Mononuclear cell (primary cell): ENCODE data around the gene FMO2. TPM values are rescaled to one million over a fixed set of nuclear protein-coding genes. Genes with fewer than 3 reads are reported as not detected.

Source experiments
- H3K27me3 ChIP-seq: 2 replicates; pipeline ENCODE4 v1.6.0; 2011; ENCODE audit warnings: low read length, control low read depth; ENCODE audit not compliant: insufficient read depth
- H3K4me1 ChIP-seq: 2 replicates; pipeline ENCODE4 v1.5.1; 2011; ENCODE audit warnings: mild to moderate bottlenecking, low read length, control low read depth; ENCODE audit not compliant: insufficient read depth
- H3K4me3 ChIP-seq: 2 replicates; pipeline ENCODE4 v1.5.1; 2011; ENCODE audit warnings: mild to moderate bottlenecking, low read length, moderate library complexity
- H3K9me3 ChIP-seq: 2 replicates; pipeline ENCODE4 v1.5.1; 2011; ENCODE audit warnings: low read depth, mild to moderate bottlenecking, control low read depth, low read length
- total RNA-seq: library from RNA; depleted of rRNA; stranded (reverse); fragments of >200 nt; gene quantifications from one replicate; pipeline ENCODE4 v1.2.3, GENCODE V29; 2012

Gene FMO2
- total RNA-seq, 1 donor, result not detected

DNA sequence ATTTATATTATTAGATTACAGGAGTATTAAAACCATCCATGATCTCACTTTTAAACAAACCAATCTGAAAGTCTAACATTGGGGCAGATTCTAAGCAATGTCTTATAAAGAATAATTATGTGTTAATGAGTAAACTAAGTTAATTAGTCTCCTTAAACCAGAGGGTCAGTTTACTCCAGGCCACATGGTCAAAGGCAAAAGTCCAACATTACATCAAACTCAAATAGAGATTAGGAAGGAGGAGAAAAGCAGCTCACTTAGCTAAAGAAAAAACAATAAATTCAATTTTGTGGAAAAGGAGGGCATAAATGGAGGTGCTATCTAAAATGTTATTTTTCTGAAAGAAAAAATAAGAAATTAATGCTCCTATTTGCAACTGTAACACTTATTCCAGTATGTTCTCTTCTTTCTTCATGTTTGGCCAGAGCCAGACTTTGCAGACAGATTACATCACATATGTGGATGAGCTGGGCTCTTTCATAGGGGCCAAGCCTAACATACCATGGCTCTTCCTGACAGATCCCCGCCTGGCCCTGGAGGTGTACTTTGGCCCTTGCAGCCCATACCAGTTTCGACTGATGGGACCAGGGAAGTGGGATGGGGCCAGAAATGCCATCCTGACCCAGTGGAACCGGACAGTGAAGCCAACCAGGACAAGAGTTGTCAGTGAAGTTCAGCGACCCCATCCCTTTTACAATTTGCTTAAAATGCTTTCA lies 24.3 kb upstream of the FMO2 start:
- Histone ChIP-seq H3K4me3 (no peak overlapping the region), H3K9me3 (no peaks in the 10 kb centered on the region), H3K27me3 (no peaks in the 10 kb centered on the region), H3K4me1 (no peaks in the 10 kb centered on the region)

DNA sequence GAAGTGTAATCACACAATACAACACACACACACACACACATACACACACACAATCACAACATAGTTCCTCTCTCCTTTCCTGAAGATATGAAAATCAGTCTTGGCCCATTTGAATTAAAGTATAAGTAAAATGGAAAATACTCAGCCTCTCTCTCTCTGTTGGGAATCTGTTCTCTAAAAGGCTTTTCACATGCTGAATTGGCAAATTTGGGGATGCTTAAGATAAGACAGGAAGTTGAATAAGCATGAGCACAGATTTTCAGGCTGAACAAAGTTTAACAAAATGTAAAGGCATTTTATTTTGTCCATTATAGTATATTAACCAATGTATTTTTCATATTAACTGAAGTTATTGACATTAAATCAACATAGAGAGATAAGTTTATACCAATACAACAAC lies 23.7 kb upstream of the FMO2 start:
- Histone ChIP-seq H3K9me3 (no peaks in the 10 kb centered on the region), H3K4me3 (no peak overlapping the region), H3K4me1 (no peaks in the 10 kb centered on the region), H3K27me3 (no peaks in the 10 kb centered on the region)

DNA sequence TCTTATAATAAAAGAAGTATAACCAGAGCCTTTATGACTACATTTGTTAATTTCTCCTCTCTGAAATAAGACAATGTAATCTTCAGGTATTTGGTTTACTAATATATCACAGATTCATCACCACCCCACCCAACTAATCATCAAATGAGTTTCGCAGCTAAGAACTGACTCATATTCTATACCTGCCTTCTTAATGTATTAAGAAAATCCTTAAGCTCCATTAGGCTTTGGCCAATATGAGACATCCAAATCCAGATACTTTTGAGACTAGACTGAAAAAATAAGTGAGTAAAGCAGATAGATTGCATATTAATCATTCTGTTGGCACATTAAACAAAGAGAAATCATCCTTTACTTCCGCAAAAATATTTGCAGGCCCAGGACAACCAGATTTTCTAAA lies 18.7 kb upstream of the FMO2 start:
- Histone ChIP-seq H3K27me3 (no peaks in the 10 kb centered on the region), H3K4me1 (no peaks in the 10 kb centered on the region), H3K4me3 (no peak overlapping the region), H3K9me3 (no peaks in the 10 kb centered on the region)

DNA sequence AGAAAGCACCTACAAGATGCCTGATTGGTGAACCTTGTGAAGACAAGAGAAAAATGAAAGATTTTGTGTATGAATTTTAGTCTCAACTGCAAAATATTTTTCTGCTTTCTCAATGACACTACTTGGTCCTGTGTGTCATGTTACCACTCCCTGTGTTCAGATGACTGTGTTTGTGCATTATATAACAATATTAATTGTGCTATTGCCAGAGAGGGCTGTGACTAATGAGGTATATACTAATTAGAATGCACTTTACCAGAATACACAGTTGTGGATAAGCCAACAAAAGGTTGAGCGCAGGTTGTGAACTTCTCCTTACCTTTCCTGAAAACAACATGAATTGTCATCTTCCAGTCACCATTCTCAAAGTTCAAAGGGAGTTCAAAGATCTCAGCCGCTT lies 17.3 kb upstream of the FMO2 start:
- no peak overlapping the region for H3K4me3 ChIP-seq
- no peaks in the 10 kb centered on the region for H3K9me3 ChIP-seq
- H3K4me1 ChIP-seq, result no peaks in the 10 kb centered on the region
- no peaks in the 10 kb centered on the region for H3K27me3 ChIP-seq

DNA sequence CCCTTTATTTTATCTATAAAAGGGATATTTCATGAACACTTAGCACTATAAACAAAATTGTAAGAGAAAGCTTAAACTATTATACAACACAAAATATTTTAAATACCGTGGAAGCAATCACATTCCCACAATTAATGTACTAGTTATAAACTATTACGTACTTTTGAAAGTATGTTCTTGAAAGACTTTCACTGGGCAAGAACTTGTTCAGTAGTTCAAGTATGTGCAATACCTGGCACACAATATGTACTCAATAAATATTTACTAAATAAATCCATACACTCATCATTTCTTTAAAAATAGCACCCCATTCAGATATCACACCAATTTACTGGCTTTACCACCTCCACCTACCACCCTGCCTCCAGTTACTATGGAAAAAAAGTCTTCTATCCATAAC lies 12.6 kb upstream of the FMO2 start:
- no peaks in the 10 kb centered on the region for H3K27me3 ChIP-seq
- H3K4me3 ChIP-seq, result no peak overlapping the region
- no peaks in the 10 kb centered on the region for H3K4me1 ChIP-seq
- no peaks in the 10 kb centered on the region for H3K9me3 ChIP-seq

DNA sequence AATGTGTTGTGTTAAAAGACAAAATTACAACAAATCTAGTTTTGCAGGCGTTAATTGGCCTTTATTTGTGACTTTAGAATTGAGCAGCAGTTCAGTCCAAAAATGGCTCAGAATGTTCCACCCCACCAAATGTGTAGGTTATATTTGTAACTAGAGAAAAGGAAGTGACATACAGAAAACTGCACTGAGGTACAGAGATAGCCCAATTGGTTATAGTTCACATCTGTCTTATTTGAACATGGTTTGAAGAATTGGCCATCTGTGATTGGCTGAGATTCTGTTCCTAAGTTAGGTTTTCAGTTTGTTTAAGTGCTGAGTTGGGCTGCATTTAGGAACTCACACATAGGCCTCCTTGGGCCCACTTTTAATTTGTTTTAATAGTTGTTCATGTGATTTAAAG lies 12.0 kb upstream of the FMO2 start:
- Histone ChIP-seq H3K4me1 (no peaks in the 10 kb centered on the region), H3K27me3 (no peaks in the 10 kb centered on the region), H3K4me3 (no peak overlapping the region), H3K9me3 (no peaks in the 10 kb centered on the region)

DNA sequence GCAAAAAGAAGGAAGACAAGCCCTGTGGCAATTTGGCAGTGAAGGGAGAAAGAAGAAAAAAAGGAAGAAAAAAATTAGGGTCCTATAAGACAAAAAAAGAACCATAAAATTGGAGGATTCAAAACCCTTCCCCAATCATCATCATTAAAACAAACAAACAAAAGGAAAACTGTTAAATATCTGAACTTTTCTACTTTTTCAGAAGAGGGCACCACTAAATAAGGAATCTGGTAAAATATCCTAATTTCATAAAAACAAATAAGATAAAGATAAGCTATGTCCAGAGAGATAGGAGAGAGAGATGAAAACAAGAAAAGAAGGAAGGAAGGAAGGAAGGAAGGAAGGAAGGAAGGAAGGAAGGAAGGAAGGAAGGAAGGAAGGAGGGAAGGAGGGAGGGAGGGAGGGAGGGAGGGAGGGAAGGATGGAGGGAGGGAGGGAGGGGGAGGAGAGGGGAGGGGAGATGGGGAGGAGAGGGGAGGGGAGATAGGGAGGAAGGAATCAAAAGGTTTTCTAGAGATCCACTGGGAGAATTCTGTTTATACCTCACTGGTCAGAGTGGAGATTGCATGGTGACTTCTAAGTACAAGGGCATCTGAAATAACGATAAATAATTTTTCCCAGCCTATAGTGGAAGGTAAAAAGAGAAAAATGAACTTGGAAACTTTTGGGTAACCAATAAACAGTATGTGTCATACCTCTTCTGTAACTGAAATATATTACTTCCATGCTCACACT lies 10.4 kb upstream of the FMO2 start:
- Histone ChIP-seq H3K4me3 (no peak overlapping the region), H3K27me3 (no peaks in the 10 kb centered on the region), H3K9me3 (no peaks in the 10 kb centered on the region), H3K4me1 (no peaks in the 10 kb centered on the region)

DNA sequence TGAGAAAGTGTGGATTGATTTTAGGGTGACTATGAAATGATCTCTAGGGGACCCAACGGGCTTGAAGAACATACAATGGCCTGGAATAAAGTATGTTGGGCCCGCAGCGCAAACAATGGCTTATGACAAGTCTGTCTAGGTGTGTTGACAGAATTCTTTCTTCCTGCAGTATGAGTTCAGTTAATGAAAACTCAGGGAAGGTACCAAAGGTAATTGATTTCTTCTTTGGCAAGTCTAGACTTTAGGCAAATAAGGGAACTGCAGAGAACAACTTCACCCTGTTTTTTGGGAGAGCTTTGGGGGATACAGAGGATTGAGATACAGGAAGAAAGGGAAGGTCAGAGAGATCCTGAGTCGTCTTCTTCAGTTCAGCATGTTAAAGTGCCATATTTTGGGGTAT lies 7.8 kb upstream of the FMO2 start:
- H3K27me3 ChIP-seq, result no peaks in the 10 kb centered on the region
- no peaks in the 10 kb centered on the region for H3K4me1 ChIP-seq
- H3K9me3 ChIP-seq, result no peaks in the 10 kb centered on the region
- no peak overlapping the region for H3K4me3 ChIP-seq

DNA sequence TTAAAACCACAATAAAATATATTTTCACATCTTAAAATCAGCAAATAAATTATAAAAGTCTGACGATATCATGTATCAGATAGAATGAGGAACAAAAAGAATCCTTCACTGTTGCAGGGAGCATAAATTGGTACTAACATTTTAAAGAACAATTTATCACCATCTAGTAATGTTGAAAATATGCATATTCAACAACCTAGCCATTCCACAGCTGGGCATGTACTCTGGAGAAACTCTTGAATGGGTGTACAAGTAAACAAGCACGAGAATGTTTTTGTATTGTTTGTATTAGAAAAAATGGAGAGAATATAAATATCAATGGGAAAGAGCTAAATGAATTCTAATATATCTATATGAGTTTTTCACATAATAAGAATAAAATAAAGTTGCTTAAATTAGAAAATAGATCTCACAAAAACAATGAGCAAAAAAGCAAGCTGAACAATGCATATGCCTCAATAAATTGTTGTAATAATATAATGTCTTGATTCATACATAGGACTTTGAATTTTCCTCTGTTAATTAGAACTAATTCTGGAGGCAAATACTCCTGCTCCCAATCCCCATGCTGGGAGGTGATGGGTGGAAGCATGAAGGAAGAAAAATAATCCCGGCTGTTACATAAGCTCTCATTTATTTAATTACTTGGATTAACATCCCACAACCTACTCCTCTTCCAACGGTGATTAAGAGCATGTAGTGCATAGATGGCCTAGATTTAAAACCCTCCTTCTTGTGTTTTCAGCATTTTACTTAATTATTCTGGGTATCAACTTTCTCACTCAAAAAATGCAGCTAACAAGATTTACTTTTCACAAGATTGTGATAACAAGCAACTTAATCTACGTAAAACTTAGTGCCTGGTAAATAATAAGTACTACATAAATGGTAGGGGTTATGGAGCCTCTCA lies 5.5 kb upstream of the FMO2 start:
- no peak overlapping the region for H3K4me3 ChIP-seq
- no peaks in the 10 kb centered on the region for H3K4me1 ChIP-seq
- H3K9me3 ChIP-seq, result no peaks in the 10 kb centered on the region
- H3K27me3 ChIP-seq, result no peaks in the 10 kb centered on the region

DNA sequence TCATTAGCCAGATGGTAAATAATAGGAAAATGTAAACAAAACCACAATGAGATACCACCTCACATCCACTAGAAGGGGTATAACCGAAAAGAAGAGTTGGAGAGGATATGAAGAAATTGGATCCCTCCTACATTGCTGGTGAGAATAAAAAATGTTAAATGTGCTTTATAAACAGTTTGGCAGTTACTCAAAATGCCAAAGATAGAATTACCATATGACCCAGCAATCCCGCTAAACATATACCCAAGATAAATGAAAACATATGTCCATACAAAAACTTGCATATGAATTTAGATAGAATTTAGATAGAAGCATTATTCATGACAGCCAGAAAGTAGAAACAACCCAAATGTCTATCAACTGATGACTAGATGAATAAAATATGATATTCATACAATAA lies 4.4 kb upstream of the FMO2 start:
- no peak overlapping the region for H3K4me3 ChIP-seq
- no peaks in the 10 kb centered on the region for H3K4me1 ChIP-seq
- H3K9me3 ChIP-seq, result no peaks in the 10 kb centered on the region
- no peaks in the 10 kb centered on the region for H3K27me3 ChIP-seq

DNA sequence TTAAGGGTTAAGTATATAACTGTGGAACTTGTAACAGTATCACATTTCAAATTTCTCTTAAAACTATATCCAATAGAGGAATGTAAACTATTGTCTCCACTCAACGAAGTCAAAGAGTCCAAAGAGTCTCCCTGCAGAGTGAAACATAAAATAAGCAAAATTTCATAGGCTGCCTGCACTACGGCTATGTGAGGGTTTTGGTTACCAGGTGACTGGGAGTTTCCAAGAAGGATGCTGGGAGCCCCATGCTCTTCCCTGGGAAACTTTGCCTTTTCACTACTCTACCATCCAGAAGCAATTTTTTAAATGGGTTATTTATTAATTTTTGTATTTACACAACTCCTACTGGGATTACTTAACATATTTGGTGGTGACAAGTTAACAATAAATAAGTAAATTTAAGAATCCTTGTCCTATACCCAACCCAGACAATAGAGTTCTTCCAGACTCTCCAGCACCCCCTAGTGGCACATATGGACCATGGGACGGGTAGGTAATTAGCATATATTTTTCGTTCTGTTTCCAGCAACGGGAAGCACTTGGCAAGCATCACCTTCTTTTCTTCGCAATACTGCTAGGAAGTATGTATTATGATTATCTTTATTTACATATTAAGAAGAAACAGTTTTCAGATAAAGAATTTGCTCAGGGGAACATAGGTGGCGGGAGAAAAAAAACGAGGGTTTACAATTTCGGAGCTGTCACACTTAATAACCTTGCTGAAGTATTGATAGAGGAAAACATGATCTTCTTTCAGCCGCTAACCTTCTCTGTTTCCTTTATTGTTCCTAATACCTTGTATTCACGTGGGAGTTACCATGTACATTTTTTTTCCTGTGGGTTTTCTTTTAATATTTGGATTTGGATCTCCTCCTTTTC lies 3.5 kb downstream of the FMO2 start:
- Histone ChIP-seq H3K4me3 (no peak overlapping the region), H3K9me3 (no peaks in the 10 kb centered on the region), H3K4me1 (no peaks in the 10 kb centered on the region), H3K27me3 (peaks cover 3% of the 10 kb centered on the region)

DNA sequence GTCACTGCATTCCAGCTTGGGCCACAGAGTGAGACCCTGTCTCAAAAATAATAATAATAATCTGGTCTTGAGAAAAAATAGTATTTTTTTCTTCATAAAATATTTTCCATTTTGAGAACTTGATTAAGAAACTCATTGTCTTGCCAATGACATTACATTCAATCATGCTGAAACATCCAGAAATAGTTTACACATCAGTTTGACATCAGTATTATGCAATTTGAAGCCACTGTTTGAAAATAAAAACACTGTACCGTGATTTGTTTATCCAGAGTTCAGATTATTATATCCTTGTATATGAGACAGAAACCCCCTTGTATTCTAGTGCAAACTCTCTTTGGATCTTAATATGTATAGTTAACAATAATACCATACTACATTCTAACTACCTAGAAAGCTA lies 6.9 kb downstream of the FMO2 start:
- Histone ChIP-seq H3K4me1 (no peaks in the 10 kb centered on the region), H3K27me3 (no peaks in the 10 kb centered on the region), H3K9me3 (no peaks in the 10 kb centered on the region), H3K4me3 (no peak overlapping the region)

DNA sequence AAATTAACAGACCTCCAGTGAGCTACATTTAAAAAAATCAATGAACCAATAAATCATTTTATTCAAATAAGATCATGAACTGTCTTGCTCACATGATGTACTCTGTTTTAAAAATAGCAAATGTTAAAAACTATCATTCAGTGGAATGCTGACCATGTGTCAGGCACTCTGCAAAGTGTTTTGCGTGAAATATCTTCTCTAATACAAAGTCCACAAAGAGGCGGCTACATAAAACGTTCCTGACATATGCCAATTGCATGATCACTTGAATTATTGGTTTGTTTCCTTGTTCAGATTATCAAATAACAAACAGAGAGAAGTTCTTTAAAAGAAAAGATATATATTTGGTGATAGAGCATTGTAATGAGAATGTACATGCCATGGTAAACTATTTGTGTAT lies 10.7 kb downstream of the FMO2 start:
- H3K9me3 ChIP-seq, result no peaks in the 10 kb centered on the region
- no peaks in the 10 kb centered on the region for H3K4me1 ChIP-seq
- H3K4me3 ChIP-seq, result no peak overlapping the region
- H3K27me3 ChIP-seq, result no peaks in the 10 kb centered on the region

DNA sequence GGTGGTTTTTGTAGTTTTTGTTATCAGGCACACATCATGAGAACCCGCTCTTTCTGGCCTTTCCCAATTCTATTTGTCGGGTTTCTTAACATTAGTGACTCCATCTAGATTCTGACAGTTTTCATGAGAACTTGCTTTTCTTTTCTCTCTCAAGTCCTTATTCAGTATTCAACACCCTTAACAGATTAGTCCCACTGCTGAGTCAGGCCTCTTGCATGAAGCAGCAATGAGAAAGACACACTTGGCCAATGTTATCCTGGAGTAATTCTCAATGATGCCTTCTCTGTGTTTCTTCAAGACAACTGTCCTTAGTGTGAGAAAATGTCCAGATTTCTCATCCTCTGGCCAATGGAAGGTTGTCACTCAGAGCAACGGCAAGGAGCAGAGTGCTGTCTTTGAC lies 11.3 kb downstream of the FMO2 start:
- no peaks in the 10 kb centered on the region for H3K27me3 ChIP-seq
- no peak overlapping the region for H3K4me3 ChIP-seq
- H3K9me3 ChIP-seq, result no peaks in the 10 kb centered on the region
- no peaks in the 10 kb centered on the region for H3K4me1 ChIP-seq
